A549 treated with AZD9567 at 1 μM for 4 hours (cell line): ENCODE measurements around the gene ZNF285. TPM values are rescaled to one million over a fixed set of nuclear protein-coding genes. Genes with fewer than 3 reads are reported as not detected.

ENCODE experiments used
- total RNA-seq: library from RNA; stranded (reverse); fragments of 200-300 nt; extraction: Qiagen RNA extraction; gene quantifications from 5 replicates; pipeline ENCODE4 v1.2.3, GENCODE V29; 2022; ENCODE audit not compliant: insufficient read depth

ZNF285 gene
- 0.42 to 2.2 TPM (median 1.5 TPM) in 5 replicates for total RNA-seq

DNA sequence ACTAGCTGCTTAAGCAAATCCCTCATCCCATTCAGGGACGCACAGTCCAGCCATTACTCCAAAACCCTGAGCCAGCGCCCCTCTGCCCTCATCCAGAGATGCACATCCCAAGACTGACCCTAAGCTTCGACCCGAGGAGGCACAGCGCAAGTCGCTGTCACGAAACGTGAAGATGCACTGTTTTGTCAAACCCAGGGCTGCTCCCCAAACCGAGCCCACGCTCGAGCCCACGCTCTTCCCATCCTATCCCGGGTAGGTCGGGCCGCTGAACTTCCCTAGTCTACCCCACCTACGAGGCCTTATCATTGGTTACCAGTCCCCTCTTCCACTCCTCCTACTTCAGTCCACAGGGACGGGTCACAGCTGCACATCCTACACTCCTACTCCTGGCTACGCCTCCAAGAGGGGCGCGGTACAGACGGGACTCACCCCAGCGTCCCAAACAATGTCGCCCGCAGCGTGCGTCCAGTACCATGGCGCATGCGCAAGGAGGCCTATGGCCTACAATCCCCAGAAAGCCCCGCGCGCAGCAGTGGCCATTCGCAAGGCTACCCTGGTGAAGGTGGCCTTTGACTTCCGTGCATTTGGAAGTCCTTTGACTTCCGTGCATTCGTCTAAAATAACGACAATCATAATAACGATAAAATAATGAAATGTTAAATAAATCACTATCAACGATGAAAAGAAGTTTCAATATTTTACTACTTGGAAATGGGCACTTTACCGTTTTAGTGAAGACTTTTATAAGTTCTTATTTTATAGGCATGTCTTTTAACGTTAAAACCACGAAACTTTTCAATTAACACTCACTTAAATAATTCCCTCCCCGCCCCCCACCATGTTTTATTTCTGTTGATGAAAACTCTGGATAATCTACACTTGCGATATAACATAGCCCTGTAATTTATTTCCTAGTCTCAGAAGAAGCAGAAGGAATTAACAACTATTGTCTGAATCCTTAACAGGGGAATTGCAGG is at the start of gene ZNF285:
Gene ZNF285, minus strand, starts transcription at position 470 of the 977 bp plus-strand sequence. CDS start 4,395 bp downstream, outside the sequence.

DNA sequence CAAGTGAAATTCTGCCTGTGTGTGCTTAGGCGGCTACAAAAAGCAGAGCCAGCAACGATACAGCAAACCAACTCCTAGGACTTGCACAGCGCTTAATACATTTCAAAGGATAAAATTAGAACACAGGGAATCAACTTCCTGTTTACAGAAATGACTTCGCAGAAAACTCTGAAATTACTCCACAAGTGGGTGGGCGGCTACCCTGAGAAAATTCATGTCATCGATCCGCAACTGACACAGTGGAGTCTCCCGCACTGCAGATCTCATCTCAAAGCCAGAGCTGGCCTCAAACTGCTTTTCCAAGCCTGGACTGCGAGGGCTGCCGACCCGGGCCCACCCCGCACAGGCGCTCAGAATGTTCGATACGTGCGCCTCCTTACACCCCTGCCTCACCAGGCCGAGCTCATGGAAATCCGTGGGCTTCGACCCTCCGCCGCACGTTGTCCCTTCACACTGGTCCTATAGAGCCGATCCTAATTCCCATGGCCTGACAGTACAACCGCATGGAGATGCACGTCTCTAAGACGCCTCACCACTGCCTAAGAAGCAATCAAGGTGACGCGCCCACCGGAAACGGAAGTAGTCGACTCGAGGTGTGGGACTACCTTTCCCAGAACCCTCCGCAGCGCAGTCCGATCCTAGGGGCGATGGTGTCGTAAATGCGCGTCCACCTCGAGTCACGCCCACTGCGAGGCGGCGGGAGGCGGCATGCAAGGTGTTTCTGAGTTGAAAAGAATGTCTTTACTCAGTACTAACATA is 46.7 kb upstream of the ZNF285 start, which contains the start of gene ZNF229:
Gene ZNF229, minus strand, starts transcription at position 557 of the 759 bp plus-strand sequence. CDS start 5,625 bp downstream, outside the sequence.

DNA sequence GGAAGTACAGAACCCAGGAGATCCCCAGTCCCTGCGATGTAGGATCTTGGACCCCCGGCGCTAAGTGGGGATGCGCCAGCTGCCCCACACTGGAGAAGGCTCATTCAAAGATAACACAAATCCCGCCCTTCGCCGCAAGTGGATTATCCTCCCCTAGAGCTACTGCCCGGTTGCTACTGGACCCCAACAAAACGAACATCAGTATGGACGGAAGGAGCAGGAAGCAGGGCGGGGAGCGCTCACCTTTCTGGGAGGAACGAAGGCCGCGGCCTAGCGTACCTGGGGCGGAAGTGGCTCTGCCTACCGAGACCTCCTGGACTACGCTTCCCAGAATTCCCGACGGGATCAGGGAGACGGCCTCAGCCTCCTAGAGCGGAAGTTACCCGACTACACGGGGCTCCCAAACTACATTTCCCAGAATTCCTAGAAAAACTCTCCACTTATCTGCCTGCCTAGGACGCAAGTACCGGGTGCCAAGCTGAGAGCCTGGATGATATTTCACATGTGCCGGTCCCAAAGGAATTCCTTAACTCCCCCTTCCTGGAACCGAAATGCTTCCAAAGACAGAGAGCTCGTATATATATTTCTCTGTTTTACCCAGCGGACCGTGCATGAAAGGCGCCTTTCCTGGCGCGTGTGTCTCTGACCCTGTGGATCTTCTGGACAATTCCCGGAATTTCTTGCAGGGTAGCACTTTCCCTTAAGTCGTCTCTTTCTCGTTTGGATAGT is 44.9 kb downstream of the ZNF285 start, which contains the start of gene ZNF112:
Gene ZNF112, minus strand, starts transcription at position 298 of the 729 bp plus-strand sequence. CDS start 16,141 bp downstream, outside the sequence.

Other genes starting within 250 kb of the ZNF285 start
- 17.5 to 22.3 TPM (median 21.2 TPM) in 5 replicates for gene ZNF226, start 236.5 kb downstream of the ZNF285 start, total RNA-seq
- gene ZNF227, start 189.1 kb downstream of the ZNF285 start, total RNA-seq = 9.4 to 16.7 TPM (median 9.8 TPM) in 5 replicates
- gene ZNF233, start 141.7 kb downstream of the ZNF285 start, total RNA-seq = 0.31 to 0.94 TPM (median 0.40 TPM) in 5 replicates
- 2.7 to 3.2 TPM (median 3.1 TPM) in 5 replicates for gene ZNF235, start 96.6 kb downstream of the ZNF285 start, total RNA-seq
- gene ZNF112, start 44.9 kb downstream of the ZNF285 start, total RNA-seq = 1.7 to 1.9 TPM (median 1.8 TPM) in 5 replicates
- 1.9 to 3.5 TPM (median 3.0 TPM) in 5 replicates for gene ZNF229, start 46.9 kb upstream of the ZNF285 start, total RNA-seq
- gene ZNF180, start 98.9 kb upstream of the ZNF285 start, total RNA-seq = 5.9 to 8.8 TPM (median 8.4 TPM) in 5 replicates
- gene CEACAM20, start 128.1 kb upstream of the ZNF285 start, total RNA-seq = 0.08 to 0.17 TPM (median 0.14 TPM) in 4 of 5 replicates, not detected in the other
- 0.45 to 0.85 TPM (median 0.56 TPM) in 4 of 5 replicates, not detected in the other for gene IGSF23, start 212.0 kb upstream of the ZNF285 start, total RNA-seq
- gene PVR, start 242.3 kb upstream of the ZNF285 start, total RNA-seq = 105 to 118 TPM (median 111 TPM) in 5 replicates